SU-DHL-6 (cell line): ENCODE measurements around the gene GOLGA6B.

Experiments
- EZH2phosphoT487 ChIP-seq: fragments of 200-600 bp; sonication (generic), shearing (Covaris generic); conservative IDR thresholded peaks from 2 replicates; pipeline ENCODE4 v1.6.1; 2018; ENCODE audit warnings: mild to moderate bottlenecking, antibody characterized with exemption, low read length, moderate library complexity, mixed read lengths
- TF ChIP-seq, protein P1 (sequence below): fragments of 200-600 bp; sonication (generic); IDR thresholded peaks from one replicate; pipeline ENCODE4 v1.5.1; 2017; ENCODE audit warnings: antibody characterized with exemption, mild to moderate bottlenecking, low read length, moderate library complexity; ENCODE audit not compliant: insufficient read depth, poor library complexity, severe bottlenecking

DNA sequence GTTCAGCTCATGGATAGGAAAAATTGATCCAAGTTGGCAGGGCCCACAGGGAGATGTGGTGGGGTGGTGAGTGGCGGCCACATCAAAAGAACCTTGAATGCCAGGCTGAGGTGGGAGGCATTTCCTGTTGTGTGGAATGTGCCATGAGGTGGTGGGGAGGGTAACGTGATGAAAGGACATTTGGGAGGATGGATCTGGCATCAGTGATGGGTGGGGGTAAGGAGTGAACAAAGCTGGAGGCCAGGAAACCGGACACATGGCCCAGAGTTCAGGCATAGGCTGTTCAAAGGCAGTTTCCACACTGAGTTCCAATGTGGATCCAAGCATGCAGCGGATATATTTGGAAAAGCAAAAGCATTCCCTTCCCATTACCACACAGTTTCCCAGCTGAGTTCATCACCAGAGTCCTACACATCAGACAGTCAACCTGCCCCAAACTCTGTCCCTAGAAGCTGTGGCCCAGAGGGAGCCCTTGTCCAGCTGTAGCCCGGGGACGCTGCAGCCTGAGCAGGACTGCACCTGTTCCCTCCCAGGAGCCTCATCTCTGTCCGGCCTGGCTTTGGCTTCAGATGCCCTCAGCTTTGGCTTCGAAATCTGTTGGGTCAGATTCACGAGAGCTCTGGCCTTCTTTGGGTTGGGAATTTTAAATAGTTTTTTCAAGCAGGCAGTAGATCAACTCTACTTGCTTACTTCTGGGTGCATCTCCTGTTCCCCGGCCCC lies 37.8 kb upstream of the GOLGA6B start:
- TF ChIP-seq, protein P1, sequence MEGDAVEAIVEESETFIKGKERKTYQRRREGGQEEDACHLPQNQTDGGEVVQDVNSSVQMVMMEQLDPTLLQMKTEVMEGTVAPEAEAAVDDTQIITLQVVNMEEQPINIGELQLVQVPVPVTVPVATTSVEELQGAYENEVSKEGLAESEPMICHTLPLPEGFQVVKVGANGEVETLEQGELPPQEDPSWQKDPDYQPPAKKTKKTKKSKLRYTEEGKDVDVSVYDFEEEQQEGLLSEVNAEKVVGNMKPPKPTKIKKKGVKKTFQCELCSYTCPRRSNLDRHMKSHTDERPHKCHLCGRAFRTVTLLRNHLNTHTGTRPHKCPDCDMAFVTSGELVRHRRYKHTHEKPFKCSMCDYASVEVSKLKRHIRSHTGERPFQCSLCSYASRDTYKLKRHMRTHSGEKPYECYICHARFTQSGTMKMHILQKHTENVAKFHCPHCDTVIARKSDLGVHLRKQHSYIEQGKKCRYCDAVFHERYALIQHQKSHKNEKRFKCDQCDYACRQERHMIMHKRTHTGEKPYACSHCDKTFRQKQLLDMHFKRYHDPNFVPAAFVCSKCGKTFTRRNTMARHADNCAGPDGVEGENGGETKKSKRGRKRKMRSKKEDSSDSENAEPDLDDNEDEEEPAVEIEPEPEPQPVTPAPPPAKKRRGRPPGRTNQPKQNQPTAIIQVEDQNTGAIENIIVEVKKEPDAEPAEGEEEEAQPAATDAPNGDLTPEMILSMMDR, result no peak
- no peak for TF ChIP-seq EZH2phosphoT487
